Stimulated activated CD8-positive, alpha-beta memory T cell treated with anti-CD3 and anti-CD28 coated beads, Interleukin-7, amount 100 ng/mL, for 48 hours (primary cell): Measurements from ENCODE around the gene ICAM3.
A peak's percentile ranks its signal among the peaks of the same experiment; 100 is the strongest.

Experiments
- DNase-seq, 2 donors: peaks; one replicate each; pipeline ENCODE4 v3.0.0-alpha.2; 2020; ENCODE audit warnings: low read depth in 1 of 2; ENCODE audit errors: extremely low read depth in 1 of 2

ICAM3 gene

GRCh38 chr19:10292789-10293636 is 46.4 kb downstream of the ICAM3 start:
- no peak for DNase-seq

DNA sequence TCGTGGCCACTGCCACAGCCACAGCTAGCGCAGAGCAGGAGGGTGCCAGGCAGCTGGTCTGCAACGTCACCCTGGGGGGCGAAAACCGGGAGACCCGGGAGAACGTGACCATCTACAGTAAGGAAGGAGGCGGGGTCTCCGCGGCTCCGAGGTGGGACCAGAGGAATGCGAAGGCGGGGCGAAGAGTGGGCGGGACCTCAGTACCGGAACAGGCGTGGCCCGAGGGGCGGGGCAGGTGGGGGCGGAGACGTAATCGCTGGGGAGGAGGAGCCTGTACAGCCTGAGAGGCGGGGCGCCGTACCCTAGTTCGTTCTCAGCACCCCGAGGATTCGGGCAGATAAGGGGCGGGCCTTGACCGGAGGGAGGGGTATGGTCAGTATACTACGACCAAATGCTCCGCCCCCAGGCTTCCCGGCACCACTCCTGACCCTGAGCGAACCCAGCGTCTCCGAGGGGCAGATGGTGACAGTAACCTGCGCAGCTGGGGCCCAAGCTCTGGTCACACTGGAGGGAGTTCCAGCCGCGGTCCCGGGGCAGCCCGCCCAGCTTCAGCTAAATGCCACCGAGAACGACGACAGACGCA is 47.1 kb downstream of the ICAM3 start:
- peak in 1 of 2 donors; percentile 80 for DNase-seq

DNA sequence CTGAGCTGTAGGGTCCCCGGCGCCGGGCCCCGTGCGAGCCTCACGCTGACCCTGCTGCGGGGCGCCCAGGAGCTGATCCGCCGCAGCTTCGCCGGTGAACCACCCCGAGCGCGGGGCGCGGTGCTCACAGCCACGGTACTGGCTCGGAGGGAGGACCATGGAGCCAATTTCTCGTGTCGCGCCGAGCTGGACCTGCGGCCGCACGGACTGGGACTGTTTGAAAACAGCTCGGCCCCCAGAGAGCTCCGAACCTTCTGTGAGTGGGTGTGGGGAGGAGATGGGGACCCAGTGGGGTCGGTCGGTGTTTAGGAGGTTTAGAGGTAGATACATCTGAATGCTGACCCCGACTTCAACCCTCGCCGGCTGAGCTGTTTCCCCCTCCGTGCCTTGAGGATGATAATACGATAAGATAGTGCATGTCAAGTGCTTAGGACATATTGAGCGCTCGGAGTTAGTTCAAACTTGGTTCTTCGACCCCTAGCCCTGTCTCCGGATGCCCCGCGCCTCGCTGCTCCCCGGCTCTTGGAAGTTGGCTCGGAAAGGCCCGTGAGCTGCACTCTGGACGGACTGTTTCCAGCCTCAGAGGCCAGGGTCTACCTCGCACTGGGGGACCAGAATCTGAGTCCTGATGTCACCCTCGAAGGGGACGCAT is 47.7 kb downstream of the ICAM3 start:
- no peak for DNase-seq

DNA sequence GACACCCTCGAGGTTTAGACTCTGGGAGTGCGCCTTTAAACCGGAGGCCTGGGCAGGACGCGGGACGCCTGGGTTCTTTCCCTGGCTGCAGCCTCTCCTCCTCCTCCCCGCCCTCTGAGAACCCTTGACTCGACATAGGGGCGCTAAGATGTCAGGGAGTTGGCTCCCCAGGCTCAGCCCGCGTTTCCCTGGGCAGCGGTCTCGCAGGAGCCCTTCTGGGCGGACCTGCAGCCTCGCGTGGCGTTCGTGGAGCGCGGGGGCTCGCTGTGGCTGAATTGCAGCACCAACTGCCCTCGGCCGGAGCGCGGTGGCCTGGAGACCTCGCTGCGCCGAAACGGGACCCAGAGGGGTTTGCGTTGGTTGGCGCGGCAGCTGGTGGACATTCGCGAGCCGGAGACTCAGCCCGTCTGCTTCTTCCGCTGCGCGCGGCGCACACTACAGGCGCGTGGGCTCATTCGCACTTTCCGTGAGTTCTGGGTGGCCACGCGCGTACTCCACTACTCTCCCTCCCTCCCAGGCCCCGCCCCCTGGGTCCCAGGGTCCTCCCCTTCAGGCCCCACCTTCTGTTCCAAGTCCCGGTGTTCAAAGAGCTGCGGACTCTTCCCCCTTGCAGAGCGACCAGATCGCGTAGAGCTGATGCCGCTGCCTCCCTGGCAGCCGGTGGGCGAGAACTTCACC is 48.4 kb downstream of the ICAM3 start:
- peak in 1 of 2 donors; percentile 51 for DNase-seq

DNA sequence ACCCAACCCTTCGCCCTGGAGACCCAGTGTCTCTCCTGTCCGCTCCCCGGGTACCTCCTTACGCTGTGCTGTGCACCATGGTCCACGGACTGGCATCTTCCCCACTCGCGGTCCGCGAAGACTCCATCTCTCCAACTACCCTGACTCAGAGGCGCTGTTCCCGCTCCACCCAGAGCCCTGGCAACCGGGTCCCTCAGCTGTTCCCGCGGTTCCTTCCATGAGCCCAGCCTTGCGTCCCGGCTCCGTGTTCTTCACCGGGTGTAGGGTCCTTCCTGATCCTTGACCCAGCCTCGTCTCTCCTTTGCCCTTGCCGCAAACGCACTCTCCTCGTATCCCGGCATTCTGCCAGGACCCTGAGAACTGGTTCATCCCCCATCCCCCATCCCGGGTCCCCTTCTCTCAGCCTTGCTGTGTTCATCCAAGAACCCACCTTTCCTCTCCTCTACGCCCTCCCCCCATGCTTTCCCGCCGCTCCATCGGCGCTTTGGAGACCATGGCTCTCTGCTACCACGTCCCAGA is 49.0 kb downstream of the ICAM3 start:
- DNase-seq, result no peak

GRCh38 chr19:10289836-10290356 is 49.5 kb downstream of the ICAM3 start, which contains the start of gene ICAM5:
Gene ICAM5 (plus strand): TSS chr19:10289952. CDS start chr19:10290044, 92 bp downstream.
- no peak for DNase-seq

- DNase-seq, result peak in 1 of 2 donors; percentile 59
These were observed 50.1 kb downstream of the ICAM3 start for GRCh38 chr19:10289167-10289835.

- DNase-seq, result peak in 1 of 2 donors; percentile 47
These were observed 50.7 kb downstream of the ICAM3 start for GRCh38 chr19:10288662-10289166.

DNA sequence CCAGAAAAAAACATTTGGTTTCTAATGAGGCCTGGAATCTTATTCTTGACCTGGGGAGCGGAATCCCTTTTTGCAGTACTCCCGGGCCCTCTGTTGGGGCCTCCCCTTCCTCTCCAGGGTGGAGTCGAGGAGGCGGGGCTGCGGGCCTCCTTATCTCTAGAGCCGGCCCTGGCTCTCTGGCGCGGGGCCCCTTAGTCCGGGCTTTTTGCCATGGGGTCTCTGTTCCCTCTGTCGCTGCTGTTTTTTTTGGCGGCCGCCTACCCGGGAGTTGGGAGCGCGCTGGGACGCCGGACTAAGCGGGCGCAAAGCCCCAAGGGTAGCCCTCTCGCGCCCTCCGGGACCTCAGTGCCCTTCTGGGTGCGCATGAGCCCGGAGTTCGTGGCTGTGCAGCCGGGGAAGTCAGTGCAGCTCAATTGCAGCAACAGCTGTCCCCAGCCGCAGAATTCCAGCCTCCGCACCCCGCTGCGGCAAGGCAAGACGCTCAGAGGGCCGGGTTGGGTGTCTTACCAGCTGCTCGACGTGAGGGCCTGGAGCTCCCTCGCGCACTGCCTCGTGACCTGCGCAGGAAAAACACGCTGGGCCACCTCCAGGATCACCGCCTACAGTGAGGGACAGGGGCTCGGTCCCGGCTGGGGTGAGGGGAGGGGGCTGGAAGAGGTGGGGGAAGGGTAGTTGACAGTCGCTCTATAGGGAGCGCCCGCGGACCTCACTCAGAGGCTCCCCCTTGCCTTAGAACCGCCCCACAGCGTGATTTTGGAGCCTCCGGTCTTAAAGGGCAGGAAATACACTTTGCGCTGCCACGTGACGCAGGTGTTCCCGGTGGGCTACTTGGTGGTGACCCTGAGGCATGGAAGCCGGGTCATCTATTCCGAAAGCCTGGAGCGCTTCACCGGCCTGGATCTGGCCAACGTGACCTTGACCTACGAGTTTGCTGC is 52.4 kb downstream of the ICAM3 start, which contains the start of gene ICAM4:
Gene ICAM4, plus strand, starts transcription at position 153 of the 935 bp plus-strand sequence. Its CDS starts 58 bp downstream, at position 211.
- no peak for DNase-seq

GRCh38 chr19:10285393-10285792 is 54.0 kb downstream of the ICAM3 start:
- DNase-seq, result no peak

GRCh38 chr19:10284960-10285278 is 54.5 kb downstream of the ICAM3 start:
- DNase-seq, result no peak

DNA sequence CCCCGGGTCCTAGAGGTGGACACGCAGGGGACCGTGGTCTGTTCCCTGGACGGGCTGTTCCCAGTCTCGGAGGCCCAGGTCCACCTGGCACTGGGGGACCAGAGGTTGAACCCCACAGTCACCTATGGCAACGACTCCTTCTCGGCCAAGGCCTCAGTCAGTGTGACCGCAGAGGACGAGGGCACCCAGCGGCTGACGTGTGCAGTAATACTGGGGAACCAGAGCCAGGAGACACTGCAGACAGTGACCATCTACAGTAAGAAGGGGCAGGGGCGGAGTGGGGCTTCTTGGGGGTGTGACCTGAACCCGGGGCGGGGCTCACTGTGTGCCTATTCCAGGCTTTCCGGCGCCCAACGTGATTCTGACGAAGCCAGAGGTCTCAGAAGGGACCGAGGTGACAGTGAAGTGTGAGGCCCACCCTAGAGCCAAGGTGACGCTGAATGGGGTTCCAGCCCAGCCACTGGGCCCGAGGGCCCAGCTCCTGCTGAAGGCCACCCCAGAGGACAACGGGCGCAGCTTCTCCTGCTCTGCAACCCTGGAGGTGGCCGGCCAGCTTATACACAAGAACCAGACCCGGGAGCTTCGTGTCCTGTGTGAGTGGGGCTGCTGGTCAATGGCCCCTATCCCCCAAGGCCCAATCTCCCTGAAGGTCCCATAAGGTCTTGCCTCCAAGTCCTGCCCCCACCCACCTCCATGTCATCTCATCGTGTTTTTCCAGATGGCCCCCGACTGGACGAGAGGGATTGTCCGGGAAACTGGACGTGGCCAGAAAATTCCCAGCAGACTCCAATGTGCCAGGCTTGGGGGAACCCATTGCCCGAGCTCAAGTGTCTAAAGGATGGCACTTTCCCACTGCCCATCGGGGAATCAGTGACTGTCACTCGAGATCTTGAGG is 55.1 kb downstream of the ICAM3 start:
- DNase-seq, result no peak
